OCI-LY1 (cell line): ENCODE results near the gene GIMAP6.

Experiments
- H2AFZ ChIP-seq: fragments of 200-600 bp; sonication (generic), shearing (Covaris generic); 2 replicates; pipeline ENCODE4 v1.6.0; 2014; ENCODE audit warnings: antibody characterized with exemption, mild to moderate bottlenecking, low read length
- H3F3A ChIP-seq: fragments of 200-600 bp; sonication (generic), shearing (Covaris generic); 2 replicates; pipeline ENCODE4 v1.6.0; 2014; ENCODE audit warnings: mild to moderate bottlenecking, antibody characterized with exemption, low read length, moderate library complexity; ENCODE audit not compliant: insufficient read depth
- H3K27ac ChIP-seq: fragments of 200-600 bp; sonication (generic); 2 replicates; pipeline ENCODE4 v1.5.1; 2014; ENCODE audit warnings: low read length, mixed run types, mild to moderate bottlenecking, low read depth; ENCODE audit not compliant: poor library complexity, severe bottlenecking
- H3K27me3 ChIP-seq: fragments of 200-600 bp; sonication (generic); 2 replicates; pipeline ENCODE4 v1.6.0; 2014; ENCODE audit warnings: antibody characterized with exemption, mild to moderate bottlenecking, low read length, moderate library complexity; ENCODE audit not compliant: insufficient read depth
- H3K36me3 ChIP-seq: fragments of 200-600 bp; sonication (generic); 2 replicates; pipeline ENCODE4 v1.6.1; 2014; ENCODE audit warnings: mild to moderate bottlenecking, antibody characterized with exemption, low read length, moderate library complexity, mixed read lengths; ENCODE audit not compliant: insufficient read depth
- H3K4me1 ChIP-seq: fragments of 200-600 bp; sonication (generic); 2 replicates; pipeline ENCODE4 v1.5.1; 2014; ENCODE audit warnings: mild to moderate bottlenecking, low read length, moderate library complexity; ENCODE audit not compliant: insufficient read depth, severe bottlenecking
- H3K4me2 ChIP-seq: fragments of 200-600 bp; sonication (generic), shearing (Covaris generic); 2 replicates; pipeline ENCODE4 v1.6.1; 2014; ENCODE audit warnings: low read length
- H3K4me3 ChIP-seq: fragments of 200-600 bp; sonication (generic); 2 replicates; pipeline ENCODE4 v1.5.1; 2014; ENCODE audit warnings: low read length, low read depth, mild to moderate bottlenecking, mixed read lengths; ENCODE audit not compliant: poor library complexity, severe bottlenecking
- H3K79me2 ChIP-seq: fragments of 200-600 bp; shearing (Covaris generic); 2 replicates; pipeline ENCODE4 v1.6.1; 2016; ENCODE audit warnings: mixed run types, low read length, mixed read lengths; ENCODE audit not compliant: insufficient read depth
- H3K9ac ChIP-seq: fragments of 200-600 bp; sonication (generic), shearing (Covaris generic); 2 replicates; pipeline ENCODE4 v1.6.1; 2014; ENCODE audit warnings: mild to moderate bottlenecking, low read length, mixed read lengths
- H3K9me2 ChIP-seq: fragments of 200-600 bp; sonication (generic), shearing (Covaris generic); 2 replicates; pipeline ENCODE4 v1.6.1; 2014; ENCODE audit warnings: low read depth, mild to moderate bottlenecking, low read length, mixed read lengths
- H3K9me3 ChIP-seq: fragments of 200-600 bp; shearing (Covaris generic); 2 replicates; pipeline ENCODE4 v1.6.1; 2014; ENCODE audit warnings: low read length, mixed read lengths
- H4K20me1 ChIP-seq: fragments of 200-600 bp; sonication (generic), shearing (Covaris generic); 2 replicates; pipeline ENCODE4 v1.6.0; 2016; ENCODE audit warnings: mild to moderate bottlenecking, low read length; ENCODE audit not compliant: insufficient read depth
- EZH2 ChIP-seq: fragments of 200-600 bp; sonication (generic), shearing (Covaris generic); IDR thresholded peaks from 2 replicates; pipeline ENCODE4 v1.8.0; 2017; ENCODE audit warnings: borderline replicate concordance, mixed run types, mild to moderate bottlenecking, antibody characterized with exemption, low read length, moderate library complexity, mixed read lengths
- TF ChIP-seq, protein P1 (sequence below): fragments of 200-600 bp; sonication (generic), shearing (Covaris generic); IDR thresholded peaks from 2 replicates; pipeline ENCODE4 v1.5.1; 2017; ENCODE audit warnings: mild to moderate bottlenecking, antibody characterized with exemption, low read length, moderate library complexity, mixed read lengths

Gene GIMAP6

GRCh38 chr7:150629347-150629746 lies 2.8 kb downstream of the GIMAP6 start:
- H3K27me3 ChIP-seq: no peaks in the 10 kb centered on the region
- no peaks in the 10 kb centered on the region for H3F3A ChIP-seq
- no peak overlapping the region for H2AFZ ChIP-seq
- no peak overlapping the region for H3K9ac ChIP-seq
- no peak overlapping the region for H3K4me2 ChIP-seq
- H3K9me3 ChIP-seq: no peaks in the 10 kb centered on the region
- H3K79me2 ChIP-seq: no peaks in the 10 kb centered on the region
- no peak overlapping the region for H3K4me3 ChIP-seq
- no peak overlapping the region for H3K27ac ChIP-seq
- no peak for TF ChIP-seq EZH2
- TF ChIP-seq, protein P1, sequence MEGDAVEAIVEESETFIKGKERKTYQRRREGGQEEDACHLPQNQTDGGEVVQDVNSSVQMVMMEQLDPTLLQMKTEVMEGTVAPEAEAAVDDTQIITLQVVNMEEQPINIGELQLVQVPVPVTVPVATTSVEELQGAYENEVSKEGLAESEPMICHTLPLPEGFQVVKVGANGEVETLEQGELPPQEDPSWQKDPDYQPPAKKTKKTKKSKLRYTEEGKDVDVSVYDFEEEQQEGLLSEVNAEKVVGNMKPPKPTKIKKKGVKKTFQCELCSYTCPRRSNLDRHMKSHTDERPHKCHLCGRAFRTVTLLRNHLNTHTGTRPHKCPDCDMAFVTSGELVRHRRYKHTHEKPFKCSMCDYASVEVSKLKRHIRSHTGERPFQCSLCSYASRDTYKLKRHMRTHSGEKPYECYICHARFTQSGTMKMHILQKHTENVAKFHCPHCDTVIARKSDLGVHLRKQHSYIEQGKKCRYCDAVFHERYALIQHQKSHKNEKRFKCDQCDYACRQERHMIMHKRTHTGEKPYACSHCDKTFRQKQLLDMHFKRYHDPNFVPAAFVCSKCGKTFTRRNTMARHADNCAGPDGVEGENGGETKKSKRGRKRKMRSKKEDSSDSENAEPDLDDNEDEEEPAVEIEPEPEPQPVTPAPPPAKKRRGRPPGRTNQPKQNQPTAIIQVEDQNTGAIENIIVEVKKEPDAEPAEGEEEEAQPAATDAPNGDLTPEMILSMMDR: no peak
- H3K9me2 ChIP-seq: no peaks in the 10 kb centered on the region
- no peaks in the 10 kb centered on the region for H4K20me1 ChIP-seq
- no peaks in the 10 kb centered on the region for H3K36me3 ChIP-seq
- no peaks in the 10 kb centered on the region for H3K4me1 ChIP-seq

DNA sequence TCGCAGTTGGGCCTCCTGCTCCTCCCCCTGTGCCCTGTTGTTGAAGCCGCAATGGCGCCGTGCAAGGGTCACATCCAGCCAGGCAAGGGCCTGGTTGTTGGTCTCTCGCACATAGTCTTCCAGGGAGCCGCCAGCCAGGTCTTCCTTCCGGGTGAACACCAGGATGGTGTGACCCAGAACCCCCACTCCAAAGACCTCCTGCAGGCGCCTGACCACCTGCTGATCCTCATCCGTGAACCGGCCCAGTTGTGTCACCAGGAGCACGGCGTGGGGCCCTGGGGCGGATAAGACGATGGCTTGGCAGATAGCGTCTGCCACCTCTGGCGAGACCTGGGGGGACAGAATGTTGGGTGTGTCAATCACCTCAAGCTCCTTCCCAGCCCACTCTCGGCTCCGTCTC lies 4.2 kb downstream of the GIMAP6 start:
- Histone ChIP-seq H3K27ac (no peak overlapping the region), H3K36me3 (no peaks in the 10 kb centered on the region), H4K20me1 (no peaks in the 10 kb centered on the region), H2AFZ (no peak overlapping the region), H3K9me3 (no peaks in the 10 kb centered on the region), H3K79me2 (no peaks in the 10 kb centered on the region), H3K4me2 (no peak overlapping the region), H3K4me3 (no peak overlapping the region), H3K9ac (no peak overlapping the region), H3K4me1 (no peaks in the 10 kb centered on the region), H3K9me2 (no peaks in the 10 kb centered on the region), H3F3A (no peaks in the 10 kb centered on the region), H3K27me3 (no peaks in the 10 kb centered on the region)
- TF ChIP-seq, protein P1: no peak
- no peak for TF ChIP-seq EZH2

- H4K20me1 ChIP-seq: no peaks in the 10 kb centered on the region
- no peak overlapping the region for H3K27ac ChIP-seq
- H3K4me1 ChIP-seq: no peaks in the 10 kb centered on the region
- no peaks in the 10 kb centered on the region for H3K9me3 ChIP-seq
- no peak overlapping the region for H3K4me2 ChIP-seq
- H3K9ac ChIP-seq: no peak overlapping the region
- no peaks in the 10 kb centered on the region for H3F3A ChIP-seq
- no peaks in the 10 kb centered on the region for H3K27me3 ChIP-seq
- H3K79me2 ChIP-seq: no peaks in the 10 kb centered on the region
- no peak overlapping the region for H2AFZ ChIP-seq
- TF ChIP-seq, protein P1: no peak
- TF ChIP-seq EZH2: no peak
- H3K9me2 ChIP-seq: no peaks in the 10 kb centered on the region
- no peaks in the 10 kb centered on the region for H3K36me3 ChIP-seq
- H3K4me3 ChIP-seq: no peak overlapping the region
These were observed 5.5 kb downstream of the GIMAP6 start for GRCh38 chr7:150626696-150627095.
